Smooth muscle cell (in vitro differentiated cells): ENCODE data around the gene BCL11B. TPM values are rescaled to one million over a fixed set of nuclear protein-coding genes. Genes with fewer than 3 reads are reported as not detected.

ENCODE experiments used
- DNase-seq: peaks from one replicate; lab custom pipeline; 2025; ENCODE audit not compliant: unreplicated experiment; lab: John Stamatoyannopoulos, UW
- H2AFZ ChIP-seq: fragments of 200-600 bp; sonication (generic); 2 replicates; pipeline ENCODE4 v1.6.0; 2016; ENCODE audit warnings: antibody characterized with exemption, low read depth, mild to moderate bottlenecking
- H3F3A ChIP-seq: fragments of 200-600 bp; sonication (generic); 2 replicates; pipeline ENCODE4 v1.6.0; 2017; ENCODE audit warnings: antibody characterized with exemption, low read depth
- H3K27ac ChIP-seq: fragments of 200-600 bp; sonication (generic); 2 replicates; pipeline ENCODE4 v1.5.1; 2016; ENCODE audit warnings: low read depth, mild to moderate bottlenecking
- H3K27me3 ChIP-seq: fragments of 200-600 bp; sonication (generic); 2 replicates; pipeline ENCODE4 v1.6.1; 2016; ENCODE audit warnings: low read depth, mild to moderate bottlenecking
- H3K36me3 ChIP-seq: fragments of 200-600 bp; sonication (generic); 2 replicates; pipeline ENCODE4 v1.5.1; 2016; ENCODE audit warnings: low read depth
- H3K4me1 ChIP-seq: fragments of 200-600 bp; sonication (generic); 2 replicates; pipeline ENCODE4 v1.5.1; 2016; ENCODE audit warnings: low read depth
- H3K4me2 ChIP-seq: fragments of 200-600 bp; sonication (generic); 2 replicates; pipeline ENCODE4 v1.6.0; 2016; ENCODE audit warnings: mild to moderate bottlenecking
- H3K4me3 ChIP-seq: fragments of 200-600 bp; sonication (generic); 2 replicates; pipeline ENCODE4 v1.5.1; 2016; ENCODE audit warnings: mild to moderate bottlenecking
- H3K79me2 ChIP-seq: fragments of 200-600 bp; sonication (generic); 2 replicates; pipeline ENCODE4 v1.6.0; 2016; ENCODE audit warnings: low read depth, mild to moderate bottlenecking
- H3K9ac ChIP-seq: fragments of 200-600 bp; sonication (generic); 2 replicates; pipeline ENCODE4 v1.6.0; 2016; ENCODE audit warnings: low read depth
- H3K9me3 ChIP-seq: fragments of 200-600 bp; sonication (generic); replicated peaks from 2 replicates; pipeline ENCODE4 v1.5.1; 2016; ENCODE audit warnings: low read depth
- H4K20me1 ChIP-seq: fragments of 200-600 bp; sonication (generic); 2 replicates; pipeline ENCODE4 v1.6.0; 2016; ENCODE audit warnings: low read depth
- WGBS: methylation state at CpG from one replicate; pipeline ENCODE4 v1.1.7; 2016; ENCODE audit warnings: low lambda C conversion rate; 5-methylcytosine and 5-hydroxymethylcytosine counted together
- polyA plus RNA-seq: library from polyadenylated mRNA; unstranded; fragments of >200 nt; fragmentation: Nextera tagmentation; extraction: Ambion mirVana; gene quantifications from 2 replicates; pipeline ENCODE4 v1.2.1, GENCODE V29; 2016
- total RNA-seq: library from RNA; depleted of rRNA; stranded (reverse); fragments of >200 nt; gene quantifications from 2 replicates; pipeline ENCODE4 v1.2.3, GENCODE V29; 2014
- TF ChIP-seq, protein P1 (sequence below): fragments of 200-600 bp; sonication (generic); IDR thresholded peaks from 2 replicates; pipeline ENCODE4 v1.5.1; 2017; ENCODE audit warnings: borderline replicate concordance, mild to moderate bottlenecking, antibody characterized with exemption; ENCODE audit not compliant: insufficient read depth, poor library complexity, severe bottlenecking

The BCL11B gene
- total and polyA plus RNA-seq, 2 experiments from 2014 or later, result 0.56 to 3.0 TPM

DNA sequence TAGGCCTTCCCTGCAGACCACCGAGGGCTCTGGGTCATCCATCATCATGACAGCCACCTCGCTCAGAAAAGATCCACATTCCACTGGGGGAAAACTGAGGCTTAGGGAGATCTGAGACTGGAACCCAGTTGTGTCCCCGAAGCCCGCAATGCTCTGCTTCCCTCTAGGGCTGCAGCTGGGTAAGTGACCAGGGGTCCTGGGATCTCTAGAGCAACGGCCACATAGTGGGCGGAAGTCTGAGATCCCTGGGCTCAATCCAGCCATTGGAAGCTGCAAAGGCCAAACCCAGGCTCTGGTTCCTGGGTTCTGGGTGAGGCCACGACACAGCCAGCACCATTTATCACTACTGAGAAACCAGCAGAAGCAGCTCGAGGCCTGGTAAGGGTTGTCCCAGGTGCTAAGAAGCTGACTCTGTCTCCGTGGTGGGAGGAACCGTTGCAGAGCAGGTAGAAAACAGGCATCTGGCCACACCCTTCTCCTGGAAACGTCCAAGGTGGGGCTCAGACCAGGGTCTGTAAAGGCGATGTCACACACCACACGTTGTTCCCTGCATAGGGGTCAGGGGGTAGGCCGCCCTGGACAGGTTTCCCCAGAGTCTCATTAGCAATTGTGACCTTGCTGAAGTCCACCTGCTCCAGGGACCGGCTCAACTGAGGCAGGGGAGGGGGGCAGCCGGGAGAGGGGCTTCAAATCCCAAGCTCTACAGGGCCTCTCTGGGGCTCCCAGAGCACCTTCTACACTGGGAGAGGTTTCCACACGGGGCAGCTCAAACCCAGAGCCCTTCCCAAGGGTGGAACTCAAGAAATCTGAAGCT is 38.6 kb downstream of the BCL11B start:
- WGBS, result 77% methylated on average over 17 of the region's 17 CpGs
- Histone ChIP-seq H3K27me3 (no peaks in the 10 kb centered on the region), H2AFZ (no peak overlapping the region), H3K27ac (peak overlapping the region; percentile 84), H3K79me2 (no peaks in the 10 kb centered on the region), H3F3A (peaks cover 28% of the 10 kb centered on the region), H3K9ac (no peak overlapping the region), H4K20me1 (no peaks in the 10 kb centered on the region), H3K4me3 (no peak overlapping the region), H3K9me3 (no peaks in the 10 kb centered on the region), H3K4me2 (no peak overlapping the region), H3K4me1 (peaks cover 20% of the 10 kb centered on the region), H3K36me3 (no peaks in the 10 kb centered on the region)
- DNase-seq, result no peak
- TF ChIP-seq, protein P1, sequence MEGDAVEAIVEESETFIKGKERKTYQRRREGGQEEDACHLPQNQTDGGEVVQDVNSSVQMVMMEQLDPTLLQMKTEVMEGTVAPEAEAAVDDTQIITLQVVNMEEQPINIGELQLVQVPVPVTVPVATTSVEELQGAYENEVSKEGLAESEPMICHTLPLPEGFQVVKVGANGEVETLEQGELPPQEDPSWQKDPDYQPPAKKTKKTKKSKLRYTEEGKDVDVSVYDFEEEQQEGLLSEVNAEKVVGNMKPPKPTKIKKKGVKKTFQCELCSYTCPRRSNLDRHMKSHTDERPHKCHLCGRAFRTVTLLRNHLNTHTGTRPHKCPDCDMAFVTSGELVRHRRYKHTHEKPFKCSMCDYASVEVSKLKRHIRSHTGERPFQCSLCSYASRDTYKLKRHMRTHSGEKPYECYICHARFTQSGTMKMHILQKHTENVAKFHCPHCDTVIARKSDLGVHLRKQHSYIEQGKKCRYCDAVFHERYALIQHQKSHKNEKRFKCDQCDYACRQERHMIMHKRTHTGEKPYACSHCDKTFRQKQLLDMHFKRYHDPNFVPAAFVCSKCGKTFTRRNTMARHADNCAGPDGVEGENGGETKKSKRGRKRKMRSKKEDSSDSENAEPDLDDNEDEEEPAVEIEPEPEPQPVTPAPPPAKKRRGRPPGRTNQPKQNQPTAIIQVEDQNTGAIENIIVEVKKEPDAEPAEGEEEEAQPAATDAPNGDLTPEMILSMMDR, result no peak

DNA sequence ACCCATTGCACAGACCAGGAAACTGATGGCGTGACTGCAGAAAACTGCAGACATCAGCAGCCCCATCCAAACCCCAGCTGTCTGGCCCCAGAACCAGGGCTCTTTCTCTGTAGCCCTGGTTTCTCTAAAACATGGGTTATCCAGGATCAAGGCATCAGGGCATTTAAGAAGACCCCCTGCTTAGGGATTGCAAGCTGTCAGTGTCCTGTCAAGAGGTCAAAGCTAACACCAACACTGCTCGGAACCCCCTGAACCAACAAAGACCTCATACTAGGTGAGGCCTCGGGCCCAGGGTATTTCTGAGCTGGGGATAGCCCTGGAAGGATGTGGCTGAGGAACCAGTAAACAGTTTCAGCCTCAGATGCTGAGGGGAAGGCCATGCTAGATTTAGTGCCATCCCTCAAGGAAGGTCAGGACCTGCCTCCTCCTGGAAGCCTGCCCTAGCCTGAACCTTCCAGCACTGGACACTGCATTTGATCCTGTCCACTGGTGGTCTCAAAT is 39.2 kb downstream of the BCL11B start:
- WGBS, result 95% methylated on average over 3 of the region's 3 CpGs

DNA sequence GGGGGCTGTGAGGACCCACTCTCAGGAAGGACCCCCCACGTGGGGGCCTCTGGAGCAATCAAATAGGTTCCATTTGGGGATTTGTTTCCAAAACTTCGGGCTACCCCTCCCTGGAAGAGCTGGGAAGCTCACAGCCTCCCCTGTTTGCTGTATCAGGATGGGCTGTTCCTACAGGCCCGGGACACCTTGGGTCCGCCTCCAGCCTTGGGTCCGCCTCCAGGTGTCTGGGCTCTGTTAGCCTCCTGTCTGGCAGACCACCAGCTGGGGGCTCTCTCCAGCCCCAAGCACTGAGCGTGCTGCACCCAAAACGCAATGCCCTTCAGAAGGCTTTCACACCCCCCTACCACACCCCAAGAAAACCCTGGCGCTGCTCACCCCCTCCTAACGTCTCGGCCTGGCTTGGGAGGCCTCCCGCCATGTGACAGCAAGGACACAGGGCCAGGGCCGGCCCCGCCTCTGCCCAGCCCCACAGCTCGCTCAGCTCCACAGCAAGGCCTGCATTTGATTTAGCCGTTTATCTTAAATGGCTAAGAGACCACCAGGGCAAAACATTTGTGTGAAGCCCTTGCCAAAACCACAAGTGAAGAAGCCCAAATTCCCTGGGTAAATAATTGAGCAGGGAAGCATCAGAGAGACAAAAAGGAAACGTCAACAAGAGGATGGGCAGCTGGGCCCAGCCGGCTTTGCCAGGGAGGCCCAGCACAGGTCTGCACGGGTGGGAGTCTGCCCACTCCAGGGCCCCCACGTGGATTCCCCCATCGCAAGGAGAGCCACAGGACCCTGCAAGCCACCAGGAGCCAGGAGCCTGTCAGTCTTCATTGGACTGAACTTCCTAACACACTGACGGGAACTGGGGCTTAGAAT is 39.9 kb downstream of the BCL11B start:
- Histone ChIP-seq H2AFZ (peak overlapping the region; percentile 35), H3K9ac (no peak overlapping the region), H3K79me2 (no peaks in the 10 kb centered on the region), H3K4me2 (peak overlapping the region; percentile 83), H3K9me3 (no peaks in the 10 kb centered on the region), H3K36me3 (no peaks in the 10 kb centered on the region), H4K20me1 (no peaks in the 10 kb centered on the region), H3K4me1 (peaks cover 20% of the 10 kb centered on the region), H3K27ac (no peak overlapping the region), H3K4me3 (peak overlapping the region; percentile 47), H3K27me3 (no peaks in the 10 kb centered on the region), H3F3A (peaks cover 28% of the 10 kb centered on the region)
- TF ChIP-seq, protein P1, result no peak
- no peak for DNase-seq
- WGBS, result 18% methylated on average over 18 of the region's 21 CpGs

More for the DNA sequence above, 39.2 kb downstream of the BCL11B start:
- Histone ChIP-seq H3K27me3 (no peaks in the 10 kb centered on the region), H3F3A (peaks cover 28% of the 10 kb centered on the region), H3K9me3 (no peaks in the 10 kb centered on the region), H3K36me3 (no peaks in the 10 kb centered on the region), H2AFZ (no peak overlapping the region), H3K9ac (no peak overlapping the region), H3K27ac (no peak overlapping the region), H3K4me2 (no peak overlapping the region), H4K20me1 (no peaks in the 10 kb centered on the region), H3K4me3 (no peak overlapping the region), H3K4me1 (peaks cover 20% of the 10 kb centered on the region), H3K79me2 (no peaks in the 10 kb centered on the region)
- DNase-seq, result no peak
- TF ChIP-seq, protein P1, result no peak
